Measurements from ENCODE around the gene ADGRB3. TPM values are rescaled to one million over a fixed set of nuclear protein-coding genes. Genes with fewer than 3 reads are reported as not detected.

ADGRB3 gene
- total and polyA plus RNA-seq, 2 donors (not counting 1 experiment from before 2014, with no cell fraction given): not detected

GRCh38 chr6:68761985-68762384 lies 126.9 kb downstream of the ADGRB3 start:
- H3K9me3 Mint-ChIP-seq (ENCODE audit: insufficient read depth): no peaks in the 10 kb centered on the region
- no peaks in the 10 kb centered on the region for H3K9me3 ChIP-seq (ENCODE audit: control extremely low read depth in 1 of 3, control insufficient read depth in 2 of 3, insufficient read depth in 1 of 3, low read length in 2 of 3)
- DNase-seq: no peak
- no peak overlapping the region for H3K27ac Mint-ChIP-seq
- no peaks in the 10 kb centered on the region for H4K20me1 ChIP-seq (ENCODE audit: control insufficient read depth, insufficient read depth, low read length, poor library complexity, severe bottlenecking)
- H3K27me3 Mint-ChIP-seq: no peaks in the 10 kb centered on the region
- CTCF ChIA-PET: no interaction called here
- H2AFZ ChIP-seq (ENCODE audit: insufficient read depth, low read depth, low read length, poor library complexity, severe bottlenecking): no peak overlapping the region
- H3K4me1 Mint-ChIP-seq: no peaks in the 10 kb centered on the region
- H3K4me2 ChIP-seq (replicated peaks; ENCODE audit: low read depth, low read length, poor library complexity, severe bottlenecking): no peak overlapping the region
- no CpG with 5 or more reads among the region's 2 CpGs for WGBS (ENCODE audit: insufficient coverage)
- no peaks in the 10 kb centered on the region for H3K79me2 ChIP-seq (ENCODE audit: control insufficient read depth, insufficient read depth, low read length)
- no peak overlapping the region for H3K27ac ChIP-seq (ENCODE audit: low read length in 2 of 2)
- H3K36me3 ChIP-seq (replicated peaks in 1 of 2; ENCODE audit: control extremely low read depth in 1 of 2, control insufficient read depth in 1 of 2, extremely low read depth in 1 of 2, insufficient read depth in 2 of 2, low read length in 1 of 2): no peaks in the 10 kb centered on the region
- TF ChIP-seq EZH2 (IDR thresholded peaks at IDR 0.05; ENCODE audit: borderline replicate concordance, insufficient read depth, low read depth, low read length, poor library complexity, severe bottlenecking) (no peak), CTCF (IDR thresholded peaks at IDR 0.05) (no peak)
- H3K4me3 Mint-ChIP-seq: no peak overlapping the region
- H3K9ac ChIP-seq (ENCODE audit: low read length): no peak overlapping the region
- no peak for ATAC-seq (ENCODE audit: low read depth)
- intact Hi-C loops (cut with micrococcal nuclease): no loop called here
- H3K4me1 ChIP-seq (ENCODE audit: control insufficient read depth in 2 of 2, insufficient read depth in 2 of 2, low read length in 2 of 2): no peaks in the 10 kb centered on the region
- H3K4me3 ChIP-seq (ENCODE audit: control extremely low read depth in 1 of 5, extremely low read depth in 1 of 5, insufficient read depth in 1 of 5, low read depth in 2 of 5, low read length in 4 of 5): no peak overlapping the region
- POLR2A ChIA-PET: no interaction called here
- H3K27me3 ChIP-seq (replicated peaks in 1 of 4; ENCODE audit: control extremely low read depth in 1 of 4, control insufficient read depth in 3 of 4, insufficient read depth in 4 of 4, low read length in 3 of 4): no peaks in the 10 kb centered on the region

GRCh38 chr6:68771426-68771825 lies 136.3 kb downstream of the ADGRB3 start:
- ATAC-seq (ENCODE audit: low read depth): no peak
- ChIA-PET CTCF (no interaction called here), POLR2A (no interaction called here)
- no peaks in the 10 kb centered on the region for H3K36me3 ChIP-seq (replicated peaks in 1 of 2; ENCODE audit: control extremely low read depth in 1 of 2, control insufficient read depth in 1 of 2, extremely low read depth in 1 of 2, insufficient read depth in 2 of 2, low read length in 1 of 2)
- Mint-ChIP-seq H3K4me3 (no peak overlapping the region), H3K9me3 (ENCODE audit: insufficient read depth) (peaks cover 5% of the 10 kb centered on the region), H3K27ac (no peak overlapping the region), H3K4me1 (no peaks in the 10 kb centered on the region), H3K27me3 (no peaks in the 10 kb centered on the region)
- no peak overlapping the region for H3K27ac ChIP-seq (ENCODE audit: low read length in 2 of 2)
- DNase-seq: no peak
- H3K4me1 ChIP-seq (ENCODE audit: control insufficient read depth in 2 of 2, insufficient read depth in 2 of 2, low read length in 2 of 2): no peaks in the 10 kb centered on the region
- intact Hi-C loops (cut with micrococcal nuclease): no loop called here
- no peak overlapping the region for H2AFZ ChIP-seq (ENCODE audit: insufficient read depth, low read depth, low read length, poor library complexity, severe bottlenecking)
- TF ChIP-seq CTCF (IDR thresholded peaks at IDR 0.05) (no peak), EZH2 (IDR thresholded peaks at IDR 0.05; ENCODE audit: borderline replicate concordance, insufficient read depth, low read depth, low read length, poor library complexity, severe bottlenecking) (no peak)
- H3K9me3 ChIP-seq (ENCODE audit: control extremely low read depth in 1 of 3, control insufficient read depth in 2 of 3, insufficient read depth in 1 of 3, low read length in 2 of 3): no peaks in the 10 kb centered on the region
- no peaks in the 10 kb centered on the region for H4K20me1 ChIP-seq (ENCODE audit: control insufficient read depth, insufficient read depth, low read length, poor library complexity, severe bottlenecking)
- no peak overlapping the region for H3K9ac ChIP-seq (ENCODE audit: low read length)
- H3K79me2 ChIP-seq (ENCODE audit: control insufficient read depth, insufficient read depth, low read length): no peaks in the 10 kb centered on the region
- H3K4me2 ChIP-seq (replicated peaks; ENCODE audit: low read depth, low read length, poor library complexity, severe bottlenecking): no peak overlapping the region
- no peaks in the 10 kb centered on the region for H3K27me3 ChIP-seq (replicated peaks in 1 of 4; ENCODE audit: control extremely low read depth in 1 of 4, control insufficient read depth in 3 of 4, insufficient read depth in 4 of 4, low read length in 3 of 4)
- no peak overlapping the region for H3K4me3 ChIP-seq (ENCODE audit: control extremely low read depth in 1 of 5, extremely low read depth in 1 of 5, insufficient read depth in 1 of 5, low read depth in 2 of 5, low read length in 4 of 5)
